ENCODE results near the gene NAE1. TPM values are rescaled to one million over a fixed set of nuclear protein-coding genes. Genes with fewer than 3 reads are reported as not detected.

The NAE1 gene
- total RNA-seq, 1 experiment from 2014 or later = 146 TPM

DNA sequence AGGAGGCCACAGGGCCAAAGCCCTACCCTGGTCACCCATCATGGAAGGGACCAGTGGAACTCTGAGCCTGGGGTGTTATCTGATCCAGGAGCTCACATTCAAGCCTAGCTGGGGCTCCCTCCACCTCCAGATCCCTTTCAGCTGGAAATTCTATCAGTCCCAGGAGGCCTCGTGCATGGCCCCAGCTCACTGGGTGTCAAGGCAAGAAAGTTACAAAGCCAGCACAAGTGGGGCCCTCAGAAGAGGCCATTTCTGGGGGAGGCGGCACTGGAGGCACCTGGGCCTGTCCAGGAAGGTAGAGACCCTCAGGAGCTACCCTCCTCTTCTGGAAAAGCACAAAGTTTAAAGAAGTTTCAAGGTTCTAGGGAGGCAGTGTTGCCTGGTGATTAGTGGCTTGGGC is 18.2 kb upstream of the NAE1 start:
- Histone ChIP-seq H3K4me3 (ENCODE audit: low read depth, low read length) (no peak overlapping the region), H3K36me3 (ENCODE audit: control insufficient read depth, insufficient read depth, low read length) (no peaks in the 10 kb centered on the region), H3K9me3 (no peaks in the 10 kb centered on the region), H3K27me3 (replicated peaks; ENCODE audit: control insufficient read depth, insufficient read depth, low read length) (no peaks in the 10 kb centered on the region), H3K4me1 (peaks cover 23% of the 10 kb centered on the region)
- no TSS peak for BruUV-seq (replicated peaks)
- Mint-ChIP-seq H3K4me1 (ENCODE audit: low read depth, unreplicated experiment) (peaks cover 21% of the 10 kb centered on the region), H3K36me3 (ENCODE audit: insufficient read depth, unreplicated experiment) (peaks cover 5% of the 10 kb centered on the region), H3K4me3 (ENCODE audit: unreplicated experiment) (no peak overlapping the region), H3K9me3 (ENCODE audit: unreplicated experiment) (no peaks in the 10 kb centered on the region), H3K27me3 (ENCODE audit: insufficient read depth, unreplicated experiment) (peaks cover 8% of the 10 kb centered on the region), H3K27ac (ENCODE audit: unreplicated experiment) (no peak overlapping the region)
- TF ChIP-seq, protein P1, sequence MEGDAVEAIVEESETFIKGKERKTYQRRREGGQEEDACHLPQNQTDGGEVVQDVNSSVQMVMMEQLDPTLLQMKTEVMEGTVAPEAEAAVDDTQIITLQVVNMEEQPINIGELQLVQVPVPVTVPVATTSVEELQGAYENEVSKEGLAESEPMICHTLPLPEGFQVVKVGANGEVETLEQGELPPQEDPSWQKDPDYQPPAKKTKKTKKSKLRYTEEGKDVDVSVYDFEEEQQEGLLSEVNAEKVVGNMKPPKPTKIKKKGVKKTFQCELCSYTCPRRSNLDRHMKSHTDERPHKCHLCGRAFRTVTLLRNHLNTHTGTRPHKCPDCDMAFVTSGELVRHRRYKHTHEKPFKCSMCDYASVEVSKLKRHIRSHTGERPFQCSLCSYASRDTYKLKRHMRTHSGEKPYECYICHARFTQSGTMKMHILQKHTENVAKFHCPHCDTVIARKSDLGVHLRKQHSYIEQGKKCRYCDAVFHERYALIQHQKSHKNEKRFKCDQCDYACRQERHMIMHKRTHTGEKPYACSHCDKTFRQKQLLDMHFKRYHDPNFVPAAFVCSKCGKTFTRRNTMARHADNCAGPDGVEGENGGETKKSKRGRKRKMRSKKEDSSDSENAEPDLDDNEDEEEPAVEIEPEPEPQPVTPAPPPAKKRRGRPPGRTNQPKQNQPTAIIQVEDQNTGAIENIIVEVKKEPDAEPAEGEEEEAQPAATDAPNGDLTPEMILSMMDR (IDR thresholded peaks at IDR 0.05; ENCODE audit: insufficient read depth in 1 of 2, low read depth in 1 of 2, low read length in 1 of 2, severe bottlenecking in 1 of 2, unreplicated experiment in 1 of 2) = no peak
- no peak for DNase-seq
- CTCF ChIA-PET = interaction anchor here (0.5 to 5.3 kb wide), 3 partner anchors 18 to 179 kb away, joined by 3 to 45 read pairs (median 16); partner anchors contain the start of gene NAE1
- intact Hi-C loops (cut with micrococcal nuclease; ENCODE audit: unreplicated experiment) = no loop called here
- POLR2A ChIA-PET = interaction anchor here (0.5 kb wide), 1 partner anchor 18 kb away, joined by 3 read pairs; the partner anchor contains the start of gene NAE1

DNA sequence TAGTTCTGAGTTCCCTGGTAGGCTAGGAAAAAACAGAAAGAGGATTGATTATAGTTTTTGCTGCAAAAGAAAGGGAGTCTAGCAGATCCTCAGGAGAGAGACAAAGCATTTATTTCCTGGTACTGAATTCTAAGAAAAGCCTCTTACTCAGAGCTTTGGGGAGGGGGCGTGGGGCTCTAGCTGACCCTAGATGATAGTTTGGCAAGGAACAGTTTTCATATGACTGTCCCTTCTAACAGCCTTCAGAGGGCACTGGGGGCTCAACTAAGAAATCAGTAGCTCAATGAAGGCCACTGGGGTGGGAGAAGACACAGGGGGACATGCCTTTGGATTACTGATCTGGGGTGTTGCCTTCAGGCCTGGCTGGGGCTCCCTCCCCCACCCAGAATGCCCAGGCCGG is 17.4 kb upstream of the NAE1 start:
- no peak overlapping the region for H3K4me3 ChIP-seq (ENCODE audit: low read depth, low read length)
- Mint-ChIP-seq H3K27me3 (ENCODE audit: insufficient read depth, unreplicated experiment) (peaks cover 10% of the 10 kb centered on the region), H3K4me1 (ENCODE audit: low read depth, unreplicated experiment) (peaks cover 21% of the 10 kb centered on the region), H3K9me3 (ENCODE audit: unreplicated experiment) (no peaks in the 10 kb centered on the region), H3K4me3 (ENCODE audit: unreplicated experiment) (no peak overlapping the region), H3K27ac (ENCODE audit: unreplicated experiment) (no peak overlapping the region), H3K36me3 (ENCODE audit: insufficient read depth, unreplicated experiment) (peaks cover 5% of the 10 kb centered on the region)
- BruUV-seq (replicated peaks) = no TSS peak
- no peaks in the 10 kb centered on the region for H3K36me3 ChIP-seq (ENCODE audit: control insufficient read depth, insufficient read depth, low read length)
- intact Hi-C loops (cut with micrococcal nuclease; ENCODE audit: unreplicated experiment) = no loop called here
- ChIA-PET CTCF (interaction anchor here (2.0 to 5.3 kb wide), 2 partner anchors 17 to 20 kb away, joined by 16 to 45 read pairs; partner anchors contain the start of gene NAE1), POLR2A (no interaction called here)
- H3K9me3 ChIP-seq = no peaks in the 10 kb centered on the region
- peaks cover 23% of the 10 kb centered on the region for H3K4me1 ChIP-seq
- no peak for DNase-seq
- no peaks in the 10 kb centered on the region; the same call in 1 of the 2 replicates for H3K27me3 ChIP-seq (replicated peaks; ENCODE audit: control insufficient read depth, insufficient read depth, low read length)
- TF ChIP-seq, protein P1 (IDR thresholded peaks at IDR 0.05; ENCODE audit: insufficient read depth in 1 of 2, low read depth in 1 of 2, low read length in 1 of 2, severe bottlenecking in 1 of 2, unreplicated experiment in 1 of 2) = no peak

DNA sequence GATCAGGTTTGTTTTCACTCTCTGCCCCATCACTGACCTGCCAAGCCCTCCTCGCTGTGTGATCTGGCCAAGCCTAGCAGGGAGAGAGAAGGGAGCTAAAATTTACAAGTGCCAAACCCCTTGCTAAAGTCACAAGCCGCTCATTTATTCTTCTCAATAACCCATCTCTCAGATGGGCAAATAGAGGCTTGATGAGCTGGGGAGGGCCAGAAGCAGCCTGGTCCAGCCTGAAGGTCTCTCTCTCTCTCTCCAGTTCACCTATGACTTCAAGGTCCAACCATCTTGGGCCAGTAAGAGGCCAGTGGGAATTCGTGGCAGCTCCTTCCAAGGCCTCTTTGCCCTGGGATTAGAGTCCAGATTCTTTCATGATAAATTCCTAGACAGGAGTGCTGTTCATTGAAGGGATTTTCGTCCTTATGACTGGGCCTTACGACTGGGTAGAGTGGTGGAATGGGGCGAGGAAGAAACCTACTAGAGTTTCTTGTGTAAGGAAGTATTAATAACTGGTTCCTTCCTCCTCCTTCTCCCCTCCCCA is 16.8 kb upstream of the NAE1 start:
- DNase-seq = peak in 1 of 2 experiments; percentile 69
- no TSS peak for BruUV-seq (replicated peaks)
- peaks cover 23% of the 10 kb centered on the region for H3K4me1 ChIP-seq
- Mint-ChIP-seq H3K27ac (ENCODE audit: unreplicated experiment) (no peak overlapping the region), H3K9me3 (ENCODE audit: unreplicated experiment) (no peaks in the 10 kb centered on the region), H3K4me1 (ENCODE audit: low read depth, unreplicated experiment) (peaks cover 21% of the 10 kb centered on the region), H3K27me3 (ENCODE audit: insufficient read depth, unreplicated experiment) (peaks cover 10% of the 10 kb centered on the region), H3K36me3 (ENCODE audit: insufficient read depth, unreplicated experiment) (peaks cover 5% of the 10 kb centered on the region), H3K4me3 (ENCODE audit: unreplicated experiment) (no peak overlapping the region)
- H3K27me3 ChIP-seq (replicated peaks; ENCODE audit: control insufficient read depth, insufficient read depth, low read length) = no peaks in the 10 kb centered on the region; the same call in 1 of the 2 replicates
- intact Hi-C loops (cut with micrococcal nuclease; ENCODE audit: unreplicated experiment) = no loop called here
- CTCF ChIA-PET = interaction anchor here (1.9 to 5.3 kb wide), 3 partner anchors 17 to 25 kb away, joined by 9 to 45 read pairs (median 16); partner anchors contain the start of gene NAE1
- no peaks in the 10 kb centered on the region for H3K9me3 ChIP-seq
- TF ChIP-seq, protein P1 (IDR thresholded peaks at IDR 0.05; ENCODE audit: insufficient read depth in 1 of 2, low read depth in 1 of 2, low read length in 1 of 2, severe bottlenecking in 1 of 2, unreplicated experiment in 1 of 2) = no peak
- no peaks in the 10 kb centered on the region for H3K36me3 ChIP-seq (ENCODE audit: control insufficient read depth, insufficient read depth, low read length)
- POLR2A ChIA-PET = interaction anchor here (0.5 kb wide), 1 partner anchor 20 kb away, joined by 3 read pairs; no protein-coding TSS in a partner anchor
- H3K4me3 ChIP-seq (ENCODE audit: low read depth, low read length) = no peak overlapping the region

Data from Caco-2 (cell line).